Activated CD8-positive, alpha-beta T cell treated with anti-CD3 and anti-CD28 coated beads for 36 hours (primary cell): ENCODE results near the gene LTF. TPM values are rescaled to one million over a fixed set of nuclear protein-coding genes. Genes with fewer than 3 reads are reported as not detected.

ENCODE experiments used
- ATAC-seq: fragments of 200-7000 bp; cut with Tn5 transposase; one replicate; pipeline ENCODE4 v1.10.0; 2021; ENCODE audit warnings: mild to moderate bottlenecking, moderate library complexity
- CTCF ChIA-PET: fragments of 350-600 bp; sonication (Branson Sonifier 250); formaldehyde crosslinking; loops from one replicate; lab custom pipeline; 2021; ENCODE audit warnings: antibody characterized with exemption; lab: Charles Lee
- POLR2A ChIA-PET: fragments of 350-600 bp; sonication (Branson Sonifier 250); formaldehyde crosslinking; loops from one replicate; lab custom pipeline; 2021; ENCODE audit warnings: antibody characterized with exemption; lab: Charles Lee
- DNase-seq: peaks from one replicate; pipeline ENCODE4 v3.0.0-alpha.2; 2020
- H3K27ac Mint-ChIP-seq: one replicate; pipeline ENCODE4 v1.8.0; 2021; ENCODE audit warnings: mild to moderate bottlenecking, mixed read lengths
- H3K27me3 Mint-ChIP-seq: one replicate; pipeline ENCODE4 v1.8.0; 2021; ENCODE audit warnings: mixed read lengths
- H3K36me3 Mint-ChIP-seq: one replicate; pipeline ENCODE4 v1.8.0; 2021; ENCODE audit warnings: low read depth, mixed read lengths
- H3K4me1 Mint-ChIP-seq: one replicate; pipeline ENCODE4 v1.8.0; 2021; ENCODE audit warnings: low read depth, mixed read lengths
- H3K4me3 Mint-ChIP-seq: one replicate; pipeline ENCODE4 v1.8.0; 2021; ENCODE audit warnings: mild to moderate bottlenecking, moderate library complexity, mixed read lengths
- H3K9me3 Mint-ChIP-seq: one replicate; pipeline ENCODE4 v1.8.0; 2021; ENCODE audit warnings: mixed read lengths
- CTCF ChIP-seq: fragments of 200-600 bp; IDR thresholded peaks from one replicate; pipeline ENCODE4 v1.8.0; 2022; ENCODE audit warnings: antibody characterized with exemption, mild to moderate bottlenecking
- intact Hi-C: fragments of 100-400 bp; cut with micrococcal nuclease; formaldehyde crosslinking; loops from one replicate; pipeline ENCODE4 v1.10.0; 2022
- total RNA-seq, 2 experiments: library from RNA; stranded (reverse); gene quantifications; one replicate each; pipeline ENCODE4 v1.2.3, GENCODE V29; 2021

Gene LTF
- total RNA-seq, 2 experiments from 2014 or later: not detected

- POLR2A ChIA-PET: no interaction called here
Measured at GRCh38 chr3:46423588-46423987, 41.1 kb downstream of the LTF start.

GRCh38 chr3:46422617-46423016 is 42.1 kb downstream of the LTF start:
- H3K9me3 Mint-ChIP-seq: no peaks in the 10 kb centered on the region
- POLR2A ChIA-PET: no interaction called here
- no peak for DNase-seq
- H3K27me3 Mint-ChIP-seq: no peaks in the 10 kb centered on the region
- intact Hi-C loops: no loop called here
- TF ChIP-seq CTCF: no peak
- H3K4me3 Mint-ChIP-seq: no peak overlapping the region
- no peaks in the 10 kb centered on the region for H3K4me1 Mint-ChIP-seq
- no peak for ATAC-seq
- H3K27ac Mint-ChIP-seq: no peak overlapping the region
- no peaks in the 10 kb centered on the region for H3K36me3 Mint-ChIP-seq
- CTCF ChIA-PET: no interaction called here

More at GRCh38 chr3:46423588-46423987, 41.1 kb downstream of the LTF start:
- no peaks in the 10 kb centered on the region for H3K9me3 Mint-ChIP-seq
- intact Hi-C loops: no loop called here
- ATAC-seq (no peak), DNase-seq (no peak)
- TF ChIP-seq CTCF: no peak
- no peaks in the 10 kb centered on the region for H3K36me3 Mint-ChIP-seq
- H3K27me3 Mint-ChIP-seq: no peaks in the 10 kb centered on the region
- no peak overlapping the region for H3K27ac Mint-ChIP-seq
- H3K4me3 Mint-ChIP-seq: no peak overlapping the region
- H3K4me1 Mint-ChIP-seq: no peaks in the 10 kb centered on the region
- CTCF ChIA-PET: interaction anchor here (1.3 kb wide), 1 partner anchor 206 kb away, joined by 3 read pairs; no protein-coding TSS in a partner anchor

GRCh38 chr3:46420931-46421330 is 43.8 kb downstream of the LTF start:
- ChIA-PET POLR2A (no interaction called here), CTCF (interaction anchor here (0.7 to 1.2 kb wide), 2 partner anchors 29 to 118 kb away, joined by 3 to 6 read pairs; no protein-coding TSS in a partner anchor)
- peaks cover 12% of the 10 kb centered on the region for H3K4me1 Mint-ChIP-seq
- ATAC-seq: no peak
- H3K4me3 Mint-ChIP-seq: no peak overlapping the region
- DNase-seq: no peak
- TF ChIP-seq CTCF: no peak
- no peak overlapping the region for H3K27ac Mint-ChIP-seq
- intact Hi-C loops: no loop called here
- no peaks in the 10 kb centered on the region for H3K36me3 Mint-ChIP-seq
- H3K9me3 Mint-ChIP-seq: no peaks in the 10 kb centered on the region
- no peaks in the 10 kb centered on the region for H3K27me3 Mint-ChIP-seq

GRCh38 chr3:46419816-46420215 is 44.9 kb downstream of the LTF start:
- ATAC-seq (no peak), DNase-seq (no peak)
- TF ChIP-seq CTCF: no peak
- H3K4me3 Mint-ChIP-seq: no peak overlapping the region
- H3K27ac Mint-ChIP-seq: no peak overlapping the region
- POLR2A ChIA-PET: interaction anchor here (1.0 kb wide), 1 partner anchor 28 kb away, joined by 4 read pairs; no protein-coding TSS in a partner anchor
- no peaks in the 10 kb centered on the region for H3K9me3 Mint-ChIP-seq
- CTCF ChIA-PET: no interaction called here
- H3K4me1 Mint-ChIP-seq: peaks cover 15% of the 10 kb centered on the region
- intact Hi-C loops: no loop called here
- no peaks in the 10 kb centered on the region for H3K27me3 Mint-ChIP-seq
- no peaks in the 10 kb centered on the region for H3K36me3 Mint-ChIP-seq

- Mint-ChIP-seq H3K4me3 (no peak overlapping the region), H3K27ac (no peak overlapping the region), H3K27me3 (no peaks in the 10 kb centered on the region), H3K9me3 (no peaks in the 10 kb centered on the region), H3K4me1 (peaks cover 15% of the 10 kb centered on the region), H3K36me3 (no peaks in the 10 kb centered on the region)
- TF ChIP-seq CTCF: no peak
- intact Hi-C loops: no loop called here
- POLR2A ChIA-PET: interaction anchor here (1.4 kb wide), 1 partner anchor 11 kb away, joined by 7 read pairs; the partner anchor contains the start of genes CCR5AS and CCRL2
- DNase-seq (no peak), ATAC-seq (no peak)
- CTCF ChIA-PET: interaction anchor here (1.2 to 1.3 kb wide), 2 partner anchors 11 to 70 kb away, joined by 4 to 6 read pairs; partner anchors contain the start of genes CCR5AS and CCRL2
Measured at GRCh38 chr3:46417841-46418611, 46.7 kb downstream of the LTF start.
